WTC11 (cell line): ENCODE data around the gene TMSB15C.

Source experiments
- NFYB ChIP-seq: sonication (generic); formaldehyde crosslinking; conservative IDR thresholded peaks from 2 replicates; pipeline ENCODE4 v1.8.0; 2022; ENCODE audit warnings: low read depth, missing genetic modification reagents
- TF ChIP-seq, protein P1 (sequence below): fragments of 200-600 bp; IDR thresholded peaks from 2 replicates; pipeline ENCODE4 v1.8.0; 2022; ENCODE audit warnings: antibody characterized with exemption
- TF ChIP-seq, protein P2 (sequence below): fragments of 250-450 bp; sonication (Bioruptor Pico); IDR thresholded peaks from 2 replicates; pipeline ENCODE4 v1.9.0; 2021; ENCODE audit warnings: mild to moderate bottlenecking
- TF ChIP-seq, protein P3 (sequence below): sonication (generic); formaldehyde crosslinking; IDR thresholded peaks from 2 replicates; pipeline ENCODE4 v1.8.1; 2023; ENCODE audit warnings: mild to moderate bottlenecking, missing genetic modification reagents, moderate library complexity

DNA sequence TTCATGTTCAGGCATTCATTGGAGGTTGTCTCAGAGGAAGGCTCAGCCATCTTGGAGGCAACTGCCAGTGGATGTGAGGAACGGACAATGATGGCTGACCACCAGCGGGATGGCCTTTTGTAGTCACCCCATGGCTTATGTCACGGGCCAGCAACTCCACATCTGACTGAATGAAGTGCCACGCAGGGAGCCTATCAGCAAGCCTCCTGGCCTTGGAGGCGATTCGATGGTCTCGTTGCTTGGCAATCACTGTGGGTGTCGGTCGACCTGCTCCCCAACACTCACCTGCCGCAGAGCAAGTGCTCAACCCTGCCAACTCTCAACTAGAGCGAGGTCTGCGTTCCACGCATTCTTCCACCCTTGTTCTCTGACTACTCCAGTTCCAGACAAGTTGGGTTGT lies 28.9 kb downstream of the TMSB15C start:
- TF ChIP-seq, protein P1, sequence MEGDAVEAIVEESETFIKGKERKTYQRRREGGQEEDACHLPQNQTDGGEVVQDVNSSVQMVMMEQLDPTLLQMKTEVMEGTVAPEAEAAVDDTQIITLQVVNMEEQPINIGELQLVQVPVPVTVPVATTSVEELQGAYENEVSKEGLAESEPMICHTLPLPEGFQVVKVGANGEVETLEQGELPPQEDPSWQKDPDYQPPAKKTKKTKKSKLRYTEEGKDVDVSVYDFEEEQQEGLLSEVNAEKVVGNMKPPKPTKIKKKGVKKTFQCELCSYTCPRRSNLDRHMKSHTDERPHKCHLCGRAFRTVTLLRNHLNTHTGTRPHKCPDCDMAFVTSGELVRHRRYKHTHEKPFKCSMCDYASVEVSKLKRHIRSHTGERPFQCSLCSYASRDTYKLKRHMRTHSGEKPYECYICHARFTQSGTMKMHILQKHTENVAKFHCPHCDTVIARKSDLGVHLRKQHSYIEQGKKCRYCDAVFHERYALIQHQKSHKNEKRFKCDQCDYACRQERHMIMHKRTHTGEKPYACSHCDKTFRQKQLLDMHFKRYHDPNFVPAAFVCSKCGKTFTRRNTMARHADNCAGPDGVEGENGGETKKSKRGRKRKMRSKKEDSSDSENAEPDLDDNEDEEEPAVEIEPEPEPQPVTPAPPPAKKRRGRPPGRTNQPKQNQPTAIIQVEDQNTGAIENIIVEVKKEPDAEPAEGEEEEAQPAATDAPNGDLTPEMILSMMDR: no peak
- TF ChIP-seq, protein P2, sequence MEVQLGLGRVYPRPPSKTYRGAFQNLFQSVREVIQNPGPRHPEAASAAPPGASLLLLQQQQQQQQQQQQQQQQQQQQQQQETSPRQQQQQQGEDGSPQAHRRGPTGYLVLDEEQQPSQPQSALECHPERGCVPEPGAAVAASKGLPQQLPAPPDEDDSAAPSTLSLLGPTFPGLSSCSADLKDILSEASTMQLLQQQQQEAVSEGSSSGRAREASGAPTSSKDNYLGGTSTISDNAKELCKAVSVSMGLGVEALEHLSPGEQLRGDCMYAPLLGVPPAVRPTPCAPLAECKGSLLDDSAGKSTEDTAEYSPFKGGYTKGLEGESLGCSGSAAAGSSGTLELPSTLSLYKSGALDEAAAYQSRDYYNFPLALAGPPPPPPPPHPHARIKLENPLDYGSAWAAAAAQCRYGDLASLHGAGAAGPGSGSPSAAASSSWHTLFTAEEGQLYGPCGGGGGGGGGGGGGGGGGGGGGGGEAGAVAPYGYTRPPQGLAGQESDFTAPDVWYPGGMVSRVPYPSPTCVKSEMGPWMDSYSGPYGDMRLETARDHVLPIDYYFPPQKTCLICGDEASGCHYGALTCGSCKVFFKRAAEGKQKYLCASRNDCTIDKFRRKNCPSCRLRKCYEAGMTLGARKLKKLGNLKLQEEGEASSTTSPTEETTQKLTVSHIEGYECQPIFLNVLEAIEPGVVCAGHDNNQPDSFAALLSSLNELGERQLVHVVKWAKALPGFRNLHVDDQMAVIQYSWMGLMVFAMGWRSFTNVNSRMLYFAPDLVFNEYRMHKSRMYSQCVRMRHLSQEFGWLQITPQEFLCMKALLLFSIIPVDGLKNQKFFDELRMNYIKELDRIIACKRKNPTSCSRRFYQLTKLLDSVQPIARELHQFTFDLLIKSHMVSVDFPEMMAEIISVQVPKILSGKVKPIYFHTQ (CRISPR knock-in tag): no peak
- TF ChIP-seq, protein P3, sequence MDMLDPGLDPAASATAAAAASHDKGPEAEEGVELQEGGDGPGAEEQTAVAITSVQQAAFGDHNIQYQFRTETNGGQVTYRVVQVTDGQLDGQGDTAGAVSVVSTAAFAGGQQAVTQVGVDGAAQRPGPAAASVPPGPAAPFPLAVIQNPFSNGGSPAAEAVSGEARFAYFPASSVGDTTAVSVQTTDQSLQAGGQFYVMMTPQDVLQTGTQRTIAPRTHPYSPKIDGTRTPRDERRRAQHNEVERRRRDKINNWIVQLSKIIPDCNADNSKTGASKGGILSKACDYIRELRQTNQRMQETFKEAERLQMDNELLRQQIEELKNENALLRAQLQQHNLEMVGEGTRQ (CRISPR knock-in tag): no peak
- no peak for TF ChIP-seq NFYB (CRISPR knock-in tag)
